ENCODE results near the gene TFCP2L1.

- no peak for TF ChIP-seq SUZ12 (IDR thresholded peaks at IDR 0.05)
- TF ChIP-seq CTBP1 (IDR thresholded peaks at IDR 0.05; ENCODE audit: borderline replicate concordance), result no peak
- TF ChIP-seq ELF4 (IDR thresholded peaks at IDR 0.05), result no peak
- TF ChIP-seq BHLHE40 (IDR thresholded peaks at IDR 0.05; ENCODE audit: borderline replicate concordance), result no peak
- TF ChIP-seq FOXM1 (IDR thresholded peaks at IDR 0.05; ENCODE audit: borderline replicate concordance), result no peak
- TF ChIP-seq TARDBP (IDR thresholded peaks at IDR 0.05), result no peak
- no peak for TF ChIP-seq ARNT (IDR thresholded peaks at IDR 0.05)
- TF ChIP-seq FOXA1 (IDR thresholded peaks at IDR 0.05), result no peak
- no peak for TF ChIP-seq LEF1 (IDR thresholded peaks at IDR 0.05; ENCODE audit: borderline replicate concordance)
- no peak for TF ChIP-seq SP1 (IDR thresholded peaks at IDR 0.05)
- TF ChIP-seq ZNF384 (IDR thresholded peaks at IDR 0.05), result no peak
- no peak for TF ChIP-seq HDGF (IDR thresholded peaks at IDR 0.05; ENCODE audit: borderline replicate concordance)
Observed at GRCh38 chr2:121210691-121211090, 74.3 kb downstream of the TFCP2L1 start.
